ENCODE data around the gene GFOD1.

GRCh38 chr6:13471184-13471583 lies 16.2 kb downstream of the GFOD1 start:
- TF ChIP-seq SP1 (IDR thresholded peaks at IDR 0.05) = no peak
- no peak for TF ChIP-seq FOXK2 (IDR thresholded peaks at IDR 0.05)
- no peak for TF ChIP-seq ELF4 (IDR thresholded peaks at IDR 0.05)
- TF ChIP-seq TARDBP (IDR thresholded peaks at IDR 0.05) = no peak
- no peak for TF ChIP-seq BHLHE40 (IDR thresholded peaks at IDR 0.05; ENCODE audit: borderline replicate concordance)
- TF ChIP-seq L3MBTL2 (conservative IDR thresholded peaks at IDR 0.05) = no peak
- TF ChIP-seq NFRKB (IDR thresholded peaks at IDR 0.05) = no peak
- no peak for TF ChIP-seq ZNF384 (IDR thresholded peaks at IDR 0.05)
- TF ChIP-seq FOXA1 (IDR thresholded peaks at IDR 0.05) = no peak
- no peak for TF ChIP-seq ARNT (IDR thresholded peaks at IDR 0.05)
- no peak for TF ChIP-seq LEF1 (IDR thresholded peaks at IDR 0.05; ENCODE audit: borderline replicate concordance)
- TF ChIP-seq FOXM1 (IDR thresholded peaks at IDR 0.05; ENCODE audit: borderline replicate concordance) = no peak
